IPS-15b (cell line): ENCODE measurements around the gene OSBPL9.
"Not testable (repeated sequence)": the region's sequence is repeated elsewhere in the genome, so short reads cannot be mapped to it uniquely, and the experiment has no call there.

Source experiments
- H3K27me3 ChIP-seq: one replicate; pipeline ENCODE4 v1.6.1; 2013; ENCODE audit warnings: low read length; ENCODE audit not compliant: control insufficient read depth, insufficient read depth
- H3K36me3 ChIP-seq: one replicate; pipeline ENCODE4 v1.6.1; 2013; ENCODE audit warnings: low read length; ENCODE audit not compliant: control insufficient read depth, insufficient read depth
- H3K4me1 ChIP-seq: one replicate; pipeline ENCODE4 v1.6.1; 2013; ENCODE audit warnings: mild to moderate bottlenecking, low read length; ENCODE audit not compliant: control insufficient read depth, insufficient read depth
- H3K4me3 ChIP-seq: one replicate; pipeline ENCODE4 v1.5.1; 2013; ENCODE audit warnings: low read depth, low read length
- H3K9ac ChIP-seq: one replicate; pipeline ENCODE4 v1.6.1; 2013; ENCODE audit warnings: low read depth, mild to moderate bottlenecking, low read length
- H3K9me3 ChIP-seq: one replicate; pipeline ENCODE4 v1.6.1; 2013; ENCODE audit warnings: mild to moderate bottlenecking, low read length; ENCODE audit not compliant: control insufficient read depth, insufficient read depth

OSBPL9 gene

GRCh38 chr1:51675177-51675780 lies 58.4 kb downstream of the OSBPL9 start:
- H3K4me3 ChIP-seq = no peak overlapping the region
- H3K27me3 ChIP-seq = no peaks in the 10 kb centered on the region
- no peaks in the 10 kb centered on the region for H3K9me3 ChIP-seq
- no peak overlapping the region for H3K9ac ChIP-seq
- no peaks in the 10 kb centered on the region for H3K36me3 ChIP-seq
- no peaks in the 10 kb centered on the region for H3K4me1 ChIP-seq

- no peaks in the 10 kb centered on the region for H3K9me3 ChIP-seq
- H3K4me3 ChIP-seq = no peak overlapping the region
- H3K4me1 ChIP-seq = no peaks in the 10 kb centered on the region
- no peaks in the 10 kb centered on the region for H3K27me3 ChIP-seq
- H3K36me3 ChIP-seq = no peaks in the 10 kb centered on the region
- H3K9ac ChIP-seq = no peak overlapping the region
Measured at GRCh38 chr1:51679435-51679834, 62.5 kb downstream of the OSBPL9 start.

GRCh38 chr1:51684776-51685175 lies 67.9 kb downstream of the OSBPL9 start:
- no peak overlapping the region for H3K9ac ChIP-seq
- no peaks in the 10 kb centered on the region for H3K27me3 ChIP-seq
- no peak overlapping the region for H3K4me3 ChIP-seq
- no peaks in the 10 kb centered on the region for H3K36me3 ChIP-seq
- H3K4me1 ChIP-seq = peaks cover 8% of the 10 kb centered on the region
- no peaks in the 10 kb centered on the region for H3K9me3 ChIP-seq

GRCh38 chr1:51686450-51686849 lies 69.6 kb downstream of the OSBPL9 start:
- Histone ChIP-seq H3K4me1 (peaks cover 8% of the 10 kb centered on the region), H3K36me3 (no peaks in the 10 kb centered on the region), H3K9ac (no peak overlapping the region), H3K4me3 (no peak overlapping the region), H3K9me3 (no peaks in the 10 kb centered on the region), H3K27me3 (no peaks in the 10 kb centered on the region)

GRCh38 chr1:51689075-51689440 lies 72.2 kb downstream of the OSBPL9 start:
- no peaks in the 10 kb centered on the region for H3K9me3 ChIP-seq
- no peaks in the 10 kb centered on the region for H3K27me3 ChIP-seq
- H3K36me3 ChIP-seq = no peaks in the 10 kb centered on the region
- no peak overlapping the region for H3K9ac ChIP-seq
- H3K4me3 ChIP-seq = no peak overlapping the region
- H3K4me1 ChIP-seq = peaks cover 8% of the 10 kb centered on the region

- Histone ChIP-seq H3K9me3 (no peaks in the 10 kb centered on the region), H3K9ac (no peak overlapping the region), H3K4me3 (no peak overlapping the region), H3K27me3 (no peaks in the 10 kb centered on the region), H3K4me1 (peaks cover 8% of the 10 kb centered on the region), H3K36me3 (no peaks in the 10 kb centered on the region)
Measured at GRCh38 chr1:51689643-51690042, 72.8 kb downstream of the OSBPL9 start.

GRCh38 chr1:51690285-51690961 lies 73.5 kb downstream of the OSBPL9 start:
- no peaks in the 10 kb centered on the region for H3K27me3 ChIP-seq
- no peaks in the 10 kb centered on the region for H3K9me3 ChIP-seq
- peaks cover 8% of the 10 kb centered on the region for H3K4me1 ChIP-seq
- H3K9ac ChIP-seq = no peak overlapping the region
- H3K36me3 ChIP-seq = no peaks in the 10 kb centered on the region
- no peak overlapping the region for H3K4me3 ChIP-seq

GRCh38 chr1:51691920-51692319 lies 75.0 kb downstream of the OSBPL9 start:
- Histone ChIP-seq H3K4me3 (no peak overlapping the region), H3K9ac (no peak overlapping the region), H3K4me1 (peaks cover 8% of the 10 kb centered on the region), H3K9me3 (no peaks in the 10 kb centered on the region), H3K36me3 (no peaks in the 10 kb centered on the region), H3K27me3 (no peaks in the 10 kb centered on the region)

- H3K9ac ChIP-seq = no peak overlapping the region
- H3K27me3 ChIP-seq = no peaks in the 10 kb centered on the region
- no peaks in the 10 kb centered on the region for H3K36me3 ChIP-seq
- no peak overlapping the region for H3K4me3 ChIP-seq
- no peaks in the 10 kb centered on the region for H3K9me3 ChIP-seq
- H3K4me1 ChIP-seq = peaks cover 8% of the 10 kb centered on the region
Measured at GRCh38 chr1:51693419-51694155, 76.7 kb downstream of the OSBPL9 start.

- no peak overlapping the region for H3K4me3 ChIP-seq
- no peaks in the 10 kb centered on the region for H3K27me3 ChIP-seq
- no peak overlapping the region for H3K9ac ChIP-seq
- no peaks in the 10 kb centered on the region for H3K36me3 ChIP-seq
- no peaks in the 10 kb centered on the region for H3K9me3 ChIP-seq
- no peaks in the 10 kb centered on the region for H3K4me1 ChIP-seq
Measured at GRCh38 chr1:51697166-51697565, 80.3 kb downstream of the OSBPL9 start.

- H3K36me3 ChIP-seq = no peaks in the 10 kb centered on the region
- no peaks in the 10 kb centered on the region for H3K9me3 ChIP-seq
- H3K27me3 ChIP-seq = no peaks in the 10 kb centered on the region
- H3K9ac ChIP-seq = no peak overlapping the region
- no peaks in the 10 kb centered on the region for H3K4me1 ChIP-seq
- no peak overlapping the region for H3K4me3 ChIP-seq
Measured at GRCh38 chr1:51699391-51699790, 82.5 kb downstream of the OSBPL9 start.

- not testable (repeated sequence) for H3K9me3 ChIP-seq, H3K27me3 ChIP-seq, H3K36me3 ChIP-seq, H3K4me1 ChIP-seq, H3K9ac ChIP-seq, H3K4me3 ChIP-seq
Measured at GRCh38 chr1:51701782-51702181, 84.9 kb downstream of the OSBPL9 start.
